Fibroblast of the aortic adventitia (primary cell): Measurements from ENCODE around the gene DMKN. TPM values are rescaled to one million over a fixed set of nuclear protein-coding genes. Genes with fewer than 3 reads are reported as not detected.

Experiments
- DNase-seq: peaks from one replicate; pipeline ENCODE4 v3.0.0-alpha.2; 2010; ENCODE audit warnings: low read depth
- H3K4me3 ChIP-seq: 2 replicates; pipeline ENCODE4 v1.5.1; 2011; ENCODE audit warnings: low read depth, mild to moderate bottlenecking, control low read depth, low read length, moderate library complexity
- total RNA-seq: library from RNA; depleted of rRNA; stranded (reverse); fragments of >200 nt; gene quantifications from 2 replicates; pipeline ENCODE4 v1.2.3, GENCODE V29; 2012; ENCODE audit warnings: low replicate concordance
- TF ChIP-seq, protein P1 (sequence below): IDR thresholded peaks from 2 replicates; pipeline ENCODE4 v1.5.1; 2011; ENCODE audit warnings: mild to moderate bottlenecking, low read length, control low read depth, inconsistent platforms; ENCODE audit not compliant: insufficient read depth

The DMKN gene
- total RNA-seq, 1 donor: 11.4 TPM

DNA sequence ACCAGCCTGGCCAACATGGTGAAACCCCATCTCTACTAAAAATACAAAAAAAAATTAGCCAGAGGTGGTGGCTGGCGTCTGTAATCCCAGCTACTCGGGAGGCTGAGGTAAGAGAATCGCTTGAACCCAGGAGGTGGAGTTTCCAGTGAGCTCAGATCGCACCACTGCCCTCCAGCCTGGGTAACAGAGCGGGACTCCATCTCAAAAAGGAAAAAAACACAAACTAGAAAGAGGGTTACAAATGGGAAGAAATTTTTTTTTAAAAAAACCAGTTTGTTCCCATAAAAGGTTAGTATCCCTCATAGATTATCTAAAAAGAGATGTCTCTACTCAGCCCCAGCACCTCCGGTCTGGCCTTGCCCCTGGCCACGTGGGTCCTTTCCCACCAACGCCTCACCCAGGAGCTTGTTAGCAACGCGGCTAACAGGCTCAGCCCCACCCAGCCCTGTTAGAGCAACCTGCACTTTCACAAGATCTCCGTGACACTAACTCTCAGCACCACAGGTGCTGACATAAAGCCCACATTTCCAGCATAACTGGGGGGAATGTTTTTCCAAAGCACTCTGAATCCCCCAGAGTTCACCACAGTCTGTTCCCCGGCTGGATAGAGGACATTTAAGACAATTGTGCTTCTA, 4.3 kb downstream of the DMKN start:
- no peak for DNase-seq
- TF ChIP-seq, protein P1, sequence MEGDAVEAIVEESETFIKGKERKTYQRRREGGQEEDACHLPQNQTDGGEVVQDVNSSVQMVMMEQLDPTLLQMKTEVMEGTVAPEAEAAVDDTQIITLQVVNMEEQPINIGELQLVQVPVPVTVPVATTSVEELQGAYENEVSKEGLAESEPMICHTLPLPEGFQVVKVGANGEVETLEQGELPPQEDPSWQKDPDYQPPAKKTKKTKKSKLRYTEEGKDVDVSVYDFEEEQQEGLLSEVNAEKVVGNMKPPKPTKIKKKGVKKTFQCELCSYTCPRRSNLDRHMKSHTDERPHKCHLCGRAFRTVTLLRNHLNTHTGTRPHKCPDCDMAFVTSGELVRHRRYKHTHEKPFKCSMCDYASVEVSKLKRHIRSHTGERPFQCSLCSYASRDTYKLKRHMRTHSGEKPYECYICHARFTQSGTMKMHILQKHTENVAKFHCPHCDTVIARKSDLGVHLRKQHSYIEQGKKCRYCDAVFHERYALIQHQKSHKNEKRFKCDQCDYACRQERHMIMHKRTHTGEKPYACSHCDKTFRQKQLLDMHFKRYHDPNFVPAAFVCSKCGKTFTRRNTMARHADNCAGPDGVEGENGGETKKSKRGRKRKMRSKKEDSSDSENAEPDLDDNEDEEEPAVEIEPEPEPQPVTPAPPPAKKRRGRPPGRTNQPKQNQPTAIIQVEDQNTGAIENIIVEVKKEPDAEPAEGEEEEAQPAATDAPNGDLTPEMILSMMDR: no peak
- H3K4me3 ChIP-seq: no peak overlapping the region

DNA sequence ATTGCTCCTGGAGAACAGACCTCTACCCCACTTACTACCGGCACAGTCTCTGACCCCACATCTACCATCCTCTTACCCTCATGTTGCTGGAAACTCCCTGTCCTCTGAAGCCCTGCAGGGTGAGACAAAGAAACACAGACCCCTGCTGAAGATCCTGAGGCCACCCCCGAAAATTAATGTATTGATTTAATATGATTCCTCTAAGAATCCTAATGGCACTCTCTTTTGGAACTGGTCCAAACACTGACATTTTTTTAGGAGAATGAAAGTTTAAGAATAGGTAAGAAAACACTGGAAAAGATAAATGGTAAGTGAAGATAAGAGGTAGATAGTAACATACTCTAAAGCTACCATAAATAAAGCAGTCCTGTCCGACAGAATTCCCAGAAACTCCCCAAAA, 5.3 kb downstream of the DMKN start:
- DNase-seq: no peak
- TF ChIP-seq, protein P1: no peak

DNA sequence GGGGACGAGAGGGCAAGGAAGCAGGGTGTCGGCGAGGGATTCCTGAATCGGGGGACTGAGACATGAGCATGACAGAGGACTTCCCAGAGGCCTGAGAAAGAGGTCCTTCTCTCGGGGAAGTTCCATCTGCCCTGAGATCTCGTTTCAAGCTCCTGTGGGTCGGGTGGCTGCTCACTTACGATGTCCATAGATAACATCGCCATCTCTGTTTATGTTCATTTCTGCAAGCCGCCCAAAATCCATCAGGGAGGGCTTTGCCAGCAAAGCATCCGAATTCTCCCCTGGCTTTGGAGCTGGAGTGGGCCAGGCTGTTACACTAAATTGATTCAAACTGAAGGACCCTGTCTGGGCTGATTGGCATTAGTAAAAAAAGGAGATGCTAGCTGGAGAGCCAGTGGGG, 5.9 kb downstream of the DMKN start:
- DNase-seq: no peak
- H3K4me3 ChIP-seq: no peak overlapping the region
- TF ChIP-seq, protein P1: no peak

More for the DNA sequence above, 5.3 kb downstream of the DMKN start:
- H3K4me3 ChIP-seq: no peak overlapping the region

DNA sequence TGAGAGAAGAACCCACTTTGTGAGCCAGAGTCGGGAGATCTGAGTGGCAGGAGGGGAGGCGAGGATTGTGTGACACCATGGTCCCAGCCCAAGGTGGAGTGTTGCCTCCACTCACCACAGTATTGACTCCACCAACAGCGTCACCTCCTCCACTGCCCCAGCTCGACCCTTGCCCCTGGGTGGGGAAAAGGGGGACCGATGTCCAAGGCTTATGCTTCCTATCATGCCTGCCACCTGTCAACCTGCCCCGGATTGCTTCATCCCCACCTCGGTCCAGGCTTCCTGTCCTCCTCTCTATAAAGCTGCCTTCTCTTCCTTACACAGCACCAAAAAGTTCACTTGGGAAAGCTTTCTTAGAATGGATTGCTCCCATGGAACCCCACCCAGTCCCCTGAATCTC, 7.4 kb downstream of the DMKN start:
- TF ChIP-seq, protein P1: no peak
- H3K4me3 ChIP-seq: no peak overlapping the region
- no peak for DNase-seq

DNA sequence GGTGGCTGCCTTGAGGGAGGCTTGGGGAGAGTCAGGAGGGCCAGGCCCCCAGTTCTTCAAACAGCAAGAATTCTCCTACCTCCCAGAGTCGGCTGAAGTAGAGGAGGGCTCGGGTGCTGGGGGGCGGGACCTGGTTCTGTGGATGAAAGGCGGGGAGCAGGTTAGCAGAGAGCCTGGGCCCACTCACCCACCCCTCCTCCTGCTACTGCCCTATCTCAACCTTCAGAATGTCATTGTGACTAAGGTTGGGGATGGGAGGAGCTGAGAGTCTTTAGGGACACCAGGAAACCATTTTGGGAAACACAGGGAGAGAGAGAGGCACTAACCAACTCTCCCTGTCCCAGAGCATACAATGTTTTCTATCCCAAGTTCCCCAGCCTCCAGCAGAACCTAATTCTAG, 10.7 kb downstream of the DMKN start:
- TF ChIP-seq, protein P1: no peak
- DNase-seq: no peak
- no peak overlapping the region for H3K4me3 ChIP-seq

DNA sequence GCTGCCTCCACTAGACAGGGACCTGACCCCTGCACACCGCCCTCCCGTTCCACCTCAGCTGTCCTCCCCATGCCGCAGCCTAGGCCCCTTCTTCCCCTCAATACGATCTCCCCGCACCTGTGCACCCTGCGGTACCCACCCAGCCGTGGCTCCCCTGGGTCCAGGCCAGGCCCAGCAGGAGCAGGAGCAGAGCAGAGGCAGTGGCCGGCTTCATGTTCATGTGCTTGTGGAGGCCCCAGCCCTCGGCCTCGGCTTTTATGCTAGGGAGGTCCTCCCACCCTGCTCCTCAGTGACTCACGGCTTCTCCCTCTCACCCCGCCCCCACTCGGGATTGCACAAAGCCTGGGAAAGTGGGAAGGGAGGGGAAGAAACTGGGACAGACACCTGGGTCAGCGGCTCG, 11.8 kb downstream of the DMKN start:
- no peak overlapping the region for H3K4me3 ChIP-seq
- DNase-seq: no peak
- TF ChIP-seq, protein P1: no peak

DNA sequence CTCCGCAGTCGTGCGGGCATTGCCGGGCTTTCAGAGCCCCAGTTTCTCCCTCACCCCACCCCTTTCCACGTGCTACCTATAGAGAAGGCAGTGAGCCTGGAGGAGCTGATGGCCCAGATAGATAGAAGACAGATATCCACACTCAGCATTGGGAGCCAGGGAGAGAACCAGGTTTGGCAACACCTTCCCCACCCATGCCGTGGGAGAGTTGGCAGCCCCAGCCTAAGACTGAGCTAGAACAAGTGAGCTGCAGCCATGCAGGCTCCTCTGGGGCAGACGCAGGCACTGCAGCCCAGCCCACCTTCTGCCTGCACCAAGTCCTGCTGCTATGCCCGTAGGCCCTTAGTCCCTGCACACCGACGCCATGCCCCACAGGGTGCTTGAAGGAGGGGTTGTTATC, 12.8 kb downstream of the DMKN start:
- DNase-seq: no peak
- TF ChIP-seq, protein P1: no peak

More for the DNA sequence above, 12.8 kb downstream of the DMKN start:
- no peak overlapping the region for H3K4me3 ChIP-seq
